Smooth muscle cell (in vitro differentiated cells): ENCODE measurements around the gene YTHDF1. TPM values are rescaled to one million over a fixed set of nuclear protein-coding genes. Genes with fewer than 3 reads are reported as not detected.

Experiments used
- DNase-seq: peaks from one replicate; lab custom pipeline; 2025; ENCODE audit not compliant: unreplicated experiment; lab: John Stamatoyannopoulos, UW
- H2AFZ ChIP-seq: fragments of 200-600 bp; sonication (generic); 2 replicates; pipeline ENCODE4 v1.6.0; 2016; ENCODE audit warnings: antibody characterized with exemption, low read depth, mild to moderate bottlenecking
- H3F3A ChIP-seq: fragments of 200-600 bp; sonication (generic); 2 replicates; pipeline ENCODE4 v1.6.0; 2017; ENCODE audit warnings: antibody characterized with exemption, low read depth
- H3K27ac ChIP-seq: fragments of 200-600 bp; sonication (generic); 2 replicates; pipeline ENCODE4 v1.5.1; 2016; ENCODE audit warnings: low read depth, mild to moderate bottlenecking
- H3K27me3 ChIP-seq: fragments of 200-600 bp; sonication (generic); 2 replicates; pipeline ENCODE4 v1.6.1; 2016; ENCODE audit warnings: low read depth, mild to moderate bottlenecking
- H3K36me3 ChIP-seq: fragments of 200-600 bp; sonication (generic); 2 replicates; pipeline ENCODE4 v1.5.1; 2016; ENCODE audit warnings: low read depth
- H3K4me1 ChIP-seq: fragments of 200-600 bp; sonication (generic); 2 replicates; pipeline ENCODE4 v1.5.1; 2016; ENCODE audit warnings: low read depth
- H3K4me2 ChIP-seq: fragments of 200-600 bp; sonication (generic); 2 replicates; pipeline ENCODE4 v1.6.0; 2016; ENCODE audit warnings: mild to moderate bottlenecking
- H3K4me3 ChIP-seq: fragments of 200-600 bp; sonication (generic); 2 replicates; pipeline ENCODE4 v1.5.1; 2016; ENCODE audit warnings: mild to moderate bottlenecking
- H3K79me2 ChIP-seq: fragments of 200-600 bp; sonication (generic); 2 replicates; pipeline ENCODE4 v1.6.0; 2016; ENCODE audit warnings: low read depth, mild to moderate bottlenecking
- H3K9ac ChIP-seq: fragments of 200-600 bp; sonication (generic); 2 replicates; pipeline ENCODE4 v1.6.0; 2016; ENCODE audit warnings: low read depth
- H3K9me3 ChIP-seq: fragments of 200-600 bp; sonication (generic); replicated peaks from 2 replicates; pipeline ENCODE4 v1.5.1; 2016; ENCODE audit warnings: low read depth
- H4K20me1 ChIP-seq: fragments of 200-600 bp; sonication (generic); 2 replicates; pipeline ENCODE4 v1.6.0; 2016; ENCODE audit warnings: low read depth
- CTCF ChIP-seq: fragments of 200-600 bp; sonication (generic); IDR thresholded peaks from 2 replicates; pipeline ENCODE4 v1.5.1; 2017; ENCODE audit warnings: borderline replicate concordance, mild to moderate bottlenecking, antibody characterized with exemption; ENCODE audit not compliant: insufficient read depth, poor library complexity, severe bottlenecking
- WGBS: methylation state at CpG from one replicate; pipeline ENCODE4 v1.1.7; 2016; ENCODE audit warnings: low lambda C conversion rate; 5-methylcytosine and 5-hydroxymethylcytosine counted together
- microRNA counts: library from miRNA; unstranded; fragments of <30 nt; microRNA quantifications from one replicate; lab custom pipeline; 2016
- microRNA-seq: library from miRNA; unstranded; fragments of <30 nt; microRNA quantifications from one replicate; pipeline ENCODE4, GENCODE V29; 2016; ENCODE audit warnings: borderline number of aligned reads
- polyA plus RNA-seq: library from polyadenylated mRNA; unstranded; fragments of >200 nt; fragmentation: Nextera tagmentation; extraction: Ambion mirVana; gene quantifications from 2 replicates; pipeline ENCODE4 v1.2.1, GENCODE V29; 2016
- small RNA-seq: library from RNA; depleted of rRNA; stranded (forward); fragments of <200 nt; gene quantifications from one replicate; pipeline ENCODE3, GENCODE V24; 2014
- total RNA-seq: library from RNA; depleted of rRNA; stranded (reverse); fragments of >200 nt; gene quantifications from 2 replicates; pipeline ENCODE4 v1.2.3, GENCODE V29; 2014

The YTHDF1 gene
- total and polyA plus RNA-seq, 2 experiments from 2014 or later = 28.2 to 35.8 TPM

GRCh38 chr20:63147532-63147931 is 68.4 kb downstream of the YTHDF1 start:
- H3K4me3 ChIP-seq = no peak overlapping the region

More at GRCh38 chr20:63147532-63147931, 68.4 kb downstream of the YTHDF1 start:
- Histone ChIP-seq H3K9ac (no peak overlapping the region), H3K27me3 (no peaks in the 10 kb centered on the region), H3K27ac (no peak overlapping the region), H3K36me3 (no peaks in the 10 kb centered on the region), H3K4me2 (no peak overlapping the region), H3K79me2 (no peaks in the 10 kb centered on the region), H4K20me1 (no peaks in the 10 kb centered on the region), H3K4me1 (no peaks in the 10 kb centered on the region), H2AFZ (no peak overlapping the region), H3F3A (no peaks in the 10 kb centered on the region), H3K9me3 (peaks cover 8% of the 10 kb centered on the region)
- no peak for DNase-seq
- no peak for TF ChIP-seq CTCF
- 76% methylated on average over 2 of the region's 2 CpGs for WGBS

MicroRNA genes within 50 kb of the gene (microRNA counts, 767-probe panel; counts per million panel counts)
- microRNA hsa-miR-124-3p (lab: Ali Mortazavi, UCI) (183 counts per million), microRNA hsa-miR-3196 (lab: Ali Mortazavi, UCI) (183 counts per million)

Small RNA genes lying within 50 kb of the gene (microRNA-seq; reads per million reads assigned to microRNA genes)
- gene MIR124-3 = not detected
- not detected for gene MIR3196

Small RNA genes lying within 50 kb of the gene (small RNA-seq; reads per million reads assigned to genes)
- gene MIR124-3 = not detected
- gene MIR3196 = not detected

Other genes with a start within 250 kb of the YTHDF1 start
- not detected in 2 replicates for gene BHLHE23, start 209.2 kb downstream of the YTHDF1 start, total RNA-seq
- not detected in 2 replicates for gene BHLHE23, start 209.2 kb downstream of the YTHDF1 start, polyA plus RNA-seq
- gene BIRC7, start 19.8 kb upstream of the YTHDF1 start, total RNA-seq = 3.5 and 5.8 TPM in 2 replicates
- 10.9 and 12.2 TPM in 2 replicates for gene BIRC7, start 19.8 kb upstream of the YTHDF1 start, polyA plus RNA-seq
- 34.2 and 50.0 TPM in 2 replicates for gene NKAIN4, start 38.3 kb upstream of the YTHDF1 start, total RNA-seq
- gene NKAIN4, start 38.3 kb upstream of the YTHDF1 start, polyA plus RNA-seq = 19.8 and 78.9 TPM in 2 replicates
- gene ARFGAP1, start 56.7 kb upstream of the YTHDF1 start, total RNA-seq = 100 and 101 TPM in 2 replicates
- gene ARFGAP1, start 56.7 kb upstream of the YTHDF1 start, polyA plus RNA-seq = 169 and 188 TPM in 2 replicates
- 0.36 and 0.81 TPM in 2 replicates for gene COL20A1, start 77.1 kb upstream of the YTHDF1 start, total RNA-seq
- gene COL20A1, start 77.1 kb upstream of the YTHDF1 start, polyA plus RNA-seq = 0.23 and 0.70 TPM in 2 replicates
- gene CHRNA4, start 145.2 kb upstream of the YTHDF1 start, total RNA-seq = not detected in 2 replicates
- gene CHRNA4, start 145.2 kb upstream of the YTHDF1 start, polyA plus RNA-seq = 0.03 and 0.17 TPM in 2 replicates